Muscle of arm (tissue), 14 donors: ENCODE data around the gene SKIDA1. TPM values are rescaled to one million over a fixed set of nuclear protein-coding genes. Genes with fewer than 3 reads are reported as not detected.
"Not testable (repeated sequence)": the region's sequence is repeated elsewhere in the genome, so short reads cannot be mapped to it uniquely, and the experiment has no call there.

Source experiments
- DNase-seq: peaks from one replicate; pipeline ENCODE4 v3.0.0-alpha.2; 2013
- long read RNA-seq, 11 donors: transcript quantifications; one replicate each; lab custom pipeline, GENCODE V29; 2026
- polyA plus RNA-seq, 12 donors: library from polyadenylated mRNA; unstranded; fragments of 120-200 nt; gene quantifications; one replicate each; pipeline ENCODE4 v1.2.1, GENCODE V29; 2013; ENCODE audit not compliant: insufficient read length in 12 of 12

The SKIDA1 gene
- polyA plus RNA-seq, result 1 to 10 TPM in 11 of 12 donors, not detected in 1; 1.6 to 3.6 (median 2.5) TPM
- long read RNA-seq, donor 1, partial matches to known transcripts, result 0 of 1 reads
- long read RNA-seq, donor 1, other reads (novel, unspliced or antisense), result 0 of 1 reads
- long read RNA-seq, donor 2, result 0 reads
- long read RNA-seq, donor 3, result 0 reads
- long read RNA-seq, donor 4, result 0 reads
- long read RNA-seq, donor 5, result 0 reads
- long read RNA-seq, donor 6, result 0 reads
- long read RNA-seq, donor 7, result 0 reads
- long read RNA-seq, donor 8, result 0 reads
- long read RNA-seq, donor 9, result 0 reads
- long read RNA-seq, donor 10, partial matches to known transcripts, result 0 of 1 reads
- long read RNA-seq, donor 10, other reads (novel, unspliced or antisense), result 0 of 1 reads
- long read RNA-seq, donor 11, result 0 reads

DNA sequence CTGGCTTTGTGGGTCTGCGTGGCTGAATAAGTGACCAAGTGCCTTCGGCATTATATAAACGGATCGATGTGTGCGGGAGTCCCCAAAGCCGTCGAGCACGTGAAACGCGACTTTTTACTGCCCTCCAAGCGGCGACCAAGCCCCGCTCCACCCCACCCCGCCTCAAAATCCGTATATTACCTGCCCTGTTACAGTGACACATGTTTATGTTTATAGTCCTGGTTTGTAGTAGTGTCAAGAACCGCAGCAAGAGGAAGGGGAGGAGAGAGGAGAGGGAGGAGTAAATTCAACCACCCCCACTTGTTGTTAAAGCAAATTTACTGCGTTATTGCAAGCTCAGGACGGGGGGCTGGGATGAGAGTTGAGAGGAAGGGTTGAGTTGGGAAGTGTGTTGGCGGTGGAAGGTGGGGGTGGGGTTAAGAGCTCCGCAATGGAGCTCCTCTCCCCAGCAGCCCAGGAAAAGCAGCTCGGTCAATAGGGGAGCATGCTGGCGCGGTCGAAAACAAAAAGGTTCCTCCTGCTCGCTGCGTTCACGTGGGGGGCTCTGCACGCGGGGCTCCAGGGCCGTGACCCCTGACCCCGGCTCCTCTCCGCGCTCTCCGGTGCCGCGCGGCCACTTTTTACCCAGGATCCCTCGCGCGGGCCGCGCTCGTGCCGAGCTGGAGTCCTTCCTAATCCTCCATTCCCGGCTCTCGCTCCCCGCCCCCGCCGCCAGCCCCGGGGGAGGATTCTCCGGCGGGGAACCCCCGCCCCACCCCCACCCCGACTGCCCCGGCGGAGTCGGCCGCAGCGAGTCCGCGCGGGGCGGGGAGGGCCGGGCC, at the start of gene SKIDA1:
SKIDA1 (minus strand) TSS at position 316 of the 821 bp plus-strand sequence. CDS start 7,860 bp downstream, outside the sequence.
- DNase-seq, result peak; percentile 92

DNA sequence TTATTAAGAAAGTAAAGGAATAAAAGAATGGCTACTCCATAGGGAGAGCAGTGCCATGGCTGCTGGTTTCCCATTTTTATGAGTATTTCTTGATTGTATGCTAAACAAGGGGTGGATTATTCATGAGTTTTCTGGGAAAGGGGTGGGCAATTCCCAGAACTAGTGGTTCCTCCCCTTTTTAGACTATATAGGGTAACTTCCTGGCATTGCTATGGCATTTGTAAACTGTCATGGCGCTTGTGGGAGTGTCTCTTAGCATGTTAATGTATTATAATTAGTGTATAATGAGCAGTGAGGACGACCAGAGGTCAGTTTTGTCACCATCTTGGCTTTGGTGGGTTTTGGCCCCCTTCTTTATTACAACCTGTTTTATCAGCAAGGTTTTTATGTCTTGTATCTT, 49.0 kb upstream of the SKIDA1 start:
- DNase-seq, result not testable (repeated sequence)

DNA sequence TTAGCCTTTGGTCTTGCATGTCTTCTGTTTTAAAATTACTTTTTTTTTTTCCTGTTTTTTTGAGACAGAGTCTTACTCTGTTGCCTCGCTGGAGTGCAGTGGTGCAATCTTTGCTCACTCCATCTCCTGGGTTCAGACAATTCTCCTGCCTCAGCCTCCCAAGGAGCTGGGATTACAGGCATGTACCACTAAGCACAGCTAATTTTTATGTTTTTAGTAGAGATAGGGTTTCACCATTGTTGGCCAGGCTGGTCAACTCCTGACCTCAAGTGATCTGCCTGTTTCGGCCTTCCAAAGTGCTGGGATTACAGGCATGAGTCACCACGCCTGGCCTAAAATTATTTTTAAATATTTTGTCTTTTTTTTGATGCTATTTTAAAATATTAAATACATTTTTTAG, 47.1 kb upstream of the SKIDA1 start:
- DNase-seq, result no peak

DNA sequence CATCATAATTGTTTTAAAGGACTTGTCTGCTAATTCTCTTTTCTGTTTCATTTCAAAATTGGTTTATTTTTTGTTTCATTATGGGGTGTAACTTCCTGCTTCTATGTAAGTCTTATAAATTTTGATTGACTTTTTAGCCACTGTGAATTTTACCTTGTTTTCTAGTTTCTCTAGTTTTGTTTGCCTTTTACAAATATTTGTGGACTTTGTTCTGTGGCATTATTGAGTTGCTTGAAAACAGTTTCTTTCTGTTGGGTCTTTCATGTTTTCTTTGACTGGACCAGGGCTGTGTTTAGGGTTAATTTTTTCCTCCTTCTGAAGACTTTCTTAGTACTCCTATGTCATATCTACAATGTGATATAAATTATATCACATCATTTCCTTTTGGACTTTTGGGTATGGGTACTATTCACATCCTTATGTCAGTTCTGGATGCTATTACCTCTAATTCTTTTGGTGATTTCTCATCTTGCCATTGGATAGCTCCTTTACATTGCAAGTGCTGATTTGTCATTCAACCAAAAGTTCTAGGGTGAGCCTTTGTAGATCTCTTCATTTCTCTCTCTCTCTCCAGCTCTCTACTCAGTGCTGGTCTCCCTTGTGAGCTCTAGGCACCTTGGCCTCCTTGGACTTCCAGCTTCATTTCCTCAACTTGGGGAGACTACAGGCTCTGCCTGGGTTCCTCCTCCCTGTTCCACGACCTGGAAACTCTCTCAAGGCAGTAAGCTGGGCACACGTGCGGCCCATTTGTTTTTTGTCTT, 45.5 kb upstream of the SKIDA1 start:
- DNase-seq, result no peak

DNA sequence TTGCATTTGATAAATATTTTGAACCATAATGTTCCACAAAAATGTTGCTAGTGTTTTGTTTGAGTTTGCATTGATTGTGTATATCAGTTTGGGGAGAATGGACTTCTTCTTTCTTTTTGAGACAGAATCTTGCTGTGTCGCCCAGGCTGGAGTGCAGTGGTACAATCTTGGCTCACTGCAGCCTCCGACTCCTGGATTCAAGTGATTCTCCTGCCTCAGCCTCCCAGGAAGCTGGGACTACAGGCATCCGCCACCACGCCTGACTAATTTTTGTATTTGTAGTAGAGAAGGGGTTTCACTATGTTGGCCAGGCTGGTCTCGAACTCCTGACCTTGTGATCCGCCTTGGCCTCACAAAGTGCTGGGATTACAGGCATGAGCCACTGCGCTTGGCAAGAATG, 33.5 kb upstream of the SKIDA1 start:
- not testable (repeated sequence) for DNase-seq

DNA sequence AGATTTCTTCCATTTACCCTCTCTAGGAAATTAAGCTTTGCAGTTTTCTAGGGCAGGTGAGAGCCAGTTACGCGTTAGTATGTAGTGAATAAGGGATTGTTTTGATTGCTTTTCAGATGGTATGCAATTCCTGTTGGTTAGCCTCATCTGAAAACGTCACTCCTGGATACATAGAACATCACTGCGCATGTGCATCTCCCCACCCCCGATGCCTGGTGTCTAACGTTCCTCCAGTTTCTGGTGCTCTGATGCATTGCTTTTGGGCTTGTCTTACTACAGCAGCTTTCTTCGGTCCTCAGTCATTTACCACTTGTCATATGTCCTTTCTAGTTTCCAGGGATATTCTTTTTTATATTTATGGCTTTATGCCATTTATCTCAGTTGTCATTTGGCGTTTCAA, 31.0 kb upstream of the SKIDA1 start:
- no peak for DNase-seq

DNA sequence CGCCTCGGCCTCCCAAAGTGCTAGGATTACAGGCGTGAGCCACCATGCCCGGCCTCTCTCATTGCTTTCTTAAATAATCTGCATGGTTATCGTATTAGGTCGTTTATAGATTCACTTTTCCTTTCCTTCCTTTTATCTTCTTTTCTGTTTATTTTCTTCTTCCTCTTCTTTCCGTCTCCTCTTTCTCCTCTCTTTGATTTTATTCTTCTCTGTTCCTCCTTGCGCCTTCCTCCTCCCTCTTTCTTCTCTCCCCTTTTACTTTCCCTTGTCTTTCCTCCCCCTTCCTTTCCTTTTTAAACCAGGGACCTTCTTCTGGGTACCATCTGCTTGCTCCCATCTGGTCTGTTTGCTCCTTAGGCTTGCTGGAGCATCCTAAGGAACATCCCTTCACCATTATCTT, 27.2 kb upstream of the SKIDA1 start:
- DNase-seq, result no peak

DNA sequence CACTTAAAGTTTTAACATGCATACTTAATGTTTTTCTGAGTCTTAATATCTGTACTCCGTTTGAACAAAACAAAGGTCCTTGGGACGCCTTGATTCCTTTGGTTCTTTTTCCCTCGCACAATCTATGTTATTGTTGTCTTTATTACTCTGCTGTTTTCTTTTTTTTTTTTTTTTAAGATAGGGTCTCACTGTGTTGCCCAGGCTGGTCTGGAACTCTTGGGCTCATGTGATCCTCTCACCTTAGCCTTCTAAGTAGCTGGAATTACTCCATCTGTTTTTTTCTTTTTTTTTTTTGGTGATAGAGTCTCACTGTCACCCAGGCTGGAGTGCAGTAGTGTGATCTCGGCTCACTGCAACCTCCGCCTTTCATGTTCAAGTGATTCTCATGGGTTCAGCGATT, 21.8 kb upstream of the SKIDA1 start:
- DNase-seq, result no peak

DNA sequence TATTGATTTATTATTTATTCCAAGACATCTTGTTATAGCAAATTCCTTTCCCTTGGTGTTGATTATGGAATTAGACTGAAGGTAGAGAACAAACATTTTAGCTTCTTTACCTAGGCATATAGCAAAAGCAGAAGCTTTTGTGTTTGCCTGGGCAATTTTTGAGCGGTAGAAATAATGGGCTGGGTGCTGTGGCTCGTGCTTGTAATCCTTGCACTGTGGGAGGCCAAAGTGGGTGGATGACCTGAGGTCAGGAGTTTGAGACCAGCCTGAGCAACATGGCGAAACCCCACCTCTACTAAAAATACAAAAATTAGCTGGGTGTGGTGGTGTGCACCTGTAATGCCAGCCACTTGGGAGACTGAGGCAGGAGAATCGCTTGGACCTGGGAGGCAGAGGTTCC, 15.2 kb upstream of the SKIDA1 start:
- DNase-seq, result not testable (repeated sequence)

DNA sequence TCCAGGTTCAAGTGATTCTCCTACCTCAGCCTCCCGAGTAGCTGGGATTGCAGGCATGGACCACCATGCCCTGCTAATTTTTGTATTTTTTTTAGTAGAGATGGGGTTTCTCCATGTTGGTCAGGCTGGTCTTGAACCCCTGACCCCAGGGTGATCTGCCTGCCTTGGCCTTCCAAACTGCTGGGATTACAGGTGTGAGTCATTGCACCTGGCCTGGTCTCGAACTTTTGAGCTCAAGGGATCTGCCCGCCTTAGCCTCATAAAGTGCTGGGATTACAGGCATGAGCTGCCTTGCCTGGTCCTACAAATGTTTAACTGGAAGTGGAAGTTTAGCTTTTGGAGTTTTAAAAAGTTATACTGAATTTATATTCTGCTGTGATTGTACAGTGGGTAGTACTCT, 11.4 kb upstream of the SKIDA1 start:
- DNase-seq, result no peak

DNA sequence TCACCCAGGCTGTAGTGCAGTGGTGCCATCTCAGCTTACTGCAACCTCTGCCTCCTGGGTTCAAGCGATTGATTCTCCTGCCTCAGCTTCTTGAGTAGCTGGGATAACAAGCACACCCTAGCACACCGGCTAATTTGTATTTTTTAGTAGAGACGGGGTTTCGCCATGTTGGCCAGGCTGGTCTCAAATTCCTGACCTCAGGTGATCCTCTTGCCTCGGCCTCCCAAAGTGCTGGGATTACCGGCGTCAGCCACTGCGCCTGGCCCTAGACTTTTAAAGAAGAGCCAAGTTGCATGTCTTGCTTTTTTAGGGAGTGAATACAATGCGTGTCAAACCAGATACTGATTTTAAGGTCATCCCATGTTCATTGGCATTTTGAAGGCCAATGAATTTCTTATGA, 10.5 kb upstream of the SKIDA1 start:
- not testable (repeated sequence) for DNase-seq

DNA sequence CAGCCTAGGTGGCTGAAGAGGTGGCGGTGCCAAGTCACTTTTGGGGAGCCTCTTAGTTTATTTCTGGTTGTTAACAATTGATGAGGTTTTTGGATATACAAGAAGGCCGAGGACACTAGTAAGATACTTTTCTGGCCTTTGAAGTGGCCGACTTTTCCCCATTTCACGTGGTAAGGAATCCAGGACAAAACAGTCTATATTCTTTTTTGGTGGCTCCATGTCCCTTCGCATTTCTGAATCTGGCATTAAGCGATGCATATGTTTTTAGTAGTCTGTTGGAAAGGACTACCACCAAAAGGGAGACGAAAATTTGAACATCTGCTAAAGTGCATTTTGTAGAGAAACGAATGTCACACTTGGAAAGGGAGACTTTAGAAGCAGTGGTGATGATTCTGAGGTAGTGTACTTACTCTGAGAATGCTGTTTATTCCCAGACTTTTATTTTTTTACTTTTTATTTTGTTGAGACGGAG, 10.0 kb upstream of the SKIDA1 start:
- DNase-seq, result peak; percentile 41

DNA sequence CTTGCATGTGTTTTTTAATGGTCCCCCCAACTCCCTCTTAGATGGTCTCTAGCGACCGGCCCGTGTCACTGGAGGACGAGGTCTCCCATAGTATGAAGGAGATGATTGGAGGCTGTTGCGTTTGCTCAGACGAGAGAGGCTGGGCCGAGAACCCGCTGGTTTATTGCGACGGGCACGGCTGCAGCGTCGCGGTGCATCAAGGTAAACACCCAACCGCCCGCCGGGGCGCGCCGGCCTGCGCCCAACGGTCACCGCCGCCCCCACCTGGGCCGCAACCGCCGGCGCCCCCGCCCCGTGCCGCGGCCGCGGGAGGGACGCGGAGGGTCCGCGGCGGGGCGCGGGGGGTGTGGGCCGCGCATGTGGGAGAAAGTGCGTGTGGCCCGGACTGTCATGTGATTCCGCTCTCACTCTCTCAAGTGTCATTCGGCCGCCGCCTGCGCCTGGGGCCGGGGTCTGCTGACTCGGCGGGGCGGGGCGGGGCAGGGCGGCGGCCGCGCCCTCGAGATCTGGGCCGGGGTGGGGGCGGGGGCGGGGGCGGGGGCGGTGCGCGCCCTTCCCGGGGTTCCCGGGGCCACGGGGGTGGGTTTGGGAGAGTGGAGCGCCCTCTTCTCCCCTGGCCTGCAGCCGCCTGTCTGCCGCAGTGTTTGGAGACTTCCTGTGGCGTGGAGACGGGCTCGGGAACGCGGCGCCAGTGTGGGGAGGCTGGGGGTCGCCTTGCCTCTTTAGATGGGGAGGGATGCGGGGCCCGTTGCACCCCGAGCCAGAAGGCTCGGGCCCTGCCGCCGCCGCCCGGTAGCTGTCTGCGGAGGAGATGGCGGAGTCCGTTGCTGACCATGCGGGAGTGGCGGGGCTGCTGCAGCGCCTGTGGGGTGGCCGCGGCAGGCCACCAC, 9.4 kb upstream of the SKIDA1 start:
- peak; percentile 51 for DNase-seq

DNA sequence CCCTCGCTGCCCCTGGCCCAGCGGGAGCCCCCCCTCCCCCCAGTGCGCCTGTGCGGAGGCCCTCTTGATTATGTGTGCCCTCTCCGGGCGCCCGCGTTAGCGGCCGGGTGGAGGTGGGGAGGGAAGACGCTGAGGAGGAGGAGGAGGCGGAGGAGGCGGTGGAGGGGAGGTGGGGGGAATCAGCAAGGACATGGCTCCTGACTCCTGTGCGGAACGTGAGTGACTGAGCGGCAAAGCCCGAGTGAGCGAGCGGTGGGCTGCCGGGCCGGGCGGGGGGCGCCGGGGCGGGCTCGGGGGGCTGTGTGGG, 8.8 kb upstream of the SKIDA1 start:
- DNase-seq, result no peak

DNA sequence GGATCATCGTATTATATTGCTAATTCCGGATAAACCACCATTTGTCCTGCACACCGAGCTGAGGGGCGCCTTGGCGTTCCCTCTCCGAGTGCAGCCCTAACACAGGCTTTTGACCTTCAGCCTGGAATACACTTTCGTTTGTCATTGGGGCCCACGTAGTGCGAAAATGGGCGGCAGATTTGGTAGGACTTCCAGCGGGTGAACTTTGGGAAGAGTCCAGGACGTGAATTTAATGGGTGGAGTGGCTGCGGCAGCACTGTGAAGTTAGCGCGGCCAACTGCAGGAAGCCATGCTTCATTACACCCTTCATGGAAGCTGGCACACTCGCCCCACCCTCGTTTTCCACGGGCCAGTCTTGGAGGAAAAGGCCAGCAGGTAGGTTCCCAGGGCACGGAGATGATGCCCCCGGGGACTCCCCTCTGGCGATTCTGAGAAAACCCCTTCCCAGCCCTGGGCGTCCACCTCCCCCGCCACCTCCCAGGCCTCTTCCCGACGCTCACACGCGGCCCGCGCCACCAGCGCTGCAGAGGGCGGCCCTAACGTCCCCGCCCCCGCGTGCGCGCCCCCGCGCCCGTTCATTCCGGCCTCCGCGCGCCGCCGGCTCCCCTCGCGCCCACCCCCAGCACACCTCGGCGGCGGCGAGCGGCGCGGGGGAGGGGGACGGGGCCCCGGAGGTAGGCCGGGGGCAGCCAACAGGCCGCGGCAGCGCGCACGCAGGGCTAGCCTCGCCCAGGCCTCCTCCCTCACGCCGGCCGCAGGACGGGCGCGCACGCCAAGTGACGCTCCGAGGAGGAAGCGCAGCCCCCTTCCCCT, 8.2 kb upstream of the SKIDA1 start, which contains the start of gene MLLT10:
MLLT10 (plus strand) TSS at position 766 of the 813 bp plus-strand sequence. CDS start 413 bp downstream, outside the sequence.
- peak; percentile 95 for DNase-seq

DNA sequence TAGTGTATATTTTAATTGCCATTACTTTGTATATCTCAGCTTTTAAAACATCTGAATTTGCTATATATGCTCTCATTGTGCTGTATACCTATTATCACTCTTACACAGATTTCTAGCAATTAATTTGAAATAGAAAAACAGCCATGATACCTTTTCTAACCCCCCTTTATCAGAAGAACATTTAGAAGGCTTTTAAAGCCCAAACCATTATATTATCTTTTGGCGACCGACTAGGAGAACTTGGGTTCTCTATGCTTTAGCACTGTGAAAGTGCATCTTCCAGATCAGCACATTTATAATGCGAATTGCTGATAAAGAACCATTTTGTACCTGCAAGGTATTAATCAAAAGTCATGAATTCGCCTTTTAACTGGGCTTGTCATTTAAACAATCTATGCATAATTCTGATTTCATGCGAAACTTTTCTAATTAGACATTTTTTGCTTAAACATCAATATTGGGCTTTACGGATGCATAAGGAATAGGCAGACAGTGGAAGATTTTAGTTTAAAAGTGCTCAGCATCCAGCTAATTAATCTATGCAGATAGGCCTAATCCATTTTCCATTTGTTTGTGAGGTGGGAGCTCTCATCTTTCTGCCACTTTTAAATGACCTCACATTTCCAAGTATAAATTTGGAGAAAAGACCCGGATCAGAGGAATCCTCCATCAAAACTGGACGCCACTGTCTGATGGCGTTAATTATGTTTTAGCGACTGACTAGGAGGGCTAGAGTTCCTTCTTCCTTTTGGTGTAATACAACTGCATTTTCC, 7.4 kb upstream of the SKIDA1 start:
- DNase-seq, result no peak

DNA sequence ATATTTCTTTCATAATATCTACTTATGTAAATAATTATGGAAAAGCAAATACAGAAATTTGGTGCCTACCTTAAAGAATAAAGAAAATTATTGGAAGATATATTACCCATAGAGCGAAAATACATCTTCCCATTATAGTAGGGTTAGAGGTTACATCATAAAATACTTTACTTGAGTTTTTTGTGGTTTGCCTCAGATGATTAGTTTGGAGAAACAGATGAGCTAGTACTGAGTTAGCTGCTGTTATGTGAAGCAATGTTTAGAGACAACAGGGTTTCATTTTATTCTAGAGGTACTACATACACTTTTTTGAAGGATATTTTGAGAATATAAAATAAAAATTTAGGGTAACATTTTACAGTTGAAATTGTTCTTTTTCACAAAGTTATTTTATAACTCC, 5.7 kb upstream of the SKIDA1 start:
- no peak for DNase-seq

DNA sequence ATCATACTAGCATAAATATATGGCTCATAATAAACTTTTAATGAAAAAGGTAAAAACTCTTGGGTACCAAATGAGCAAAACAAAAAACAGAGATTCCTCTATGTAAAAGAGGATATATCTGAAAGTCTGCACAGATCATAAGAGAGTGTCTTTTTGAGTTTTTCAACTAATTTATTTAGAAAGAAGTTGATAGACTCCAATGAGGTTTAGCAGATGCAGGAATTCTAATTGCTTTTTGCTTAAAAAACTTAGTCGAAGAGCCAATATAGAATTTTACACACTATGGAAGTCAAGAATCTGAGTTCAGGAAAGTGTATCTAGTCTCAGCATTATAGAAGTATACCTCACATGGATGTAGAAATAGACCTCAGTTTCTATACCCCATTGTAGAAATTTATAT, 5.2 kb upstream of the SKIDA1 start:
- DNase-seq, result no peak

DNA sequence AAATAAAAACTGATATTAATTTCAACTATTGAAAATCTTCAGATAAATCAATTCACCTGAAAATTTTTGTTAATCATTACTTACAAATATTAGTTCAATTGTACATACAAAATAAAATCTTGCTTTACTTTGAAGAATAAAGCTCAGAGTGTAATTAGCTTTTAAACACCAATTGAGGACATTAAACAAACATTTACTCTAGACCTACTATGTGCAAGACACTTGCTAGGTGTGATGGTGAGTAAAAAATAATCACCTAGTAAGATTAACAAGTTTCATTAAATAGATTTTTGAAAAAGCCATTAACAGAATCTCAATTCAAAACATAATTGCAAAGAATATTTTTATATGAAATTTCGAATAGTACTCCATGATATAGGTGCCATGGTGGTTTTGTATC, 4.7 kb upstream of the SKIDA1 start:
- DNase-seq, result no peak
